GM19035 (cell line): ENCODE data around the gene IMMP2L.
"Not testable (repeated sequence)": the region's sequence is repeated elsewhere in the genome, so short reads cannot be mapped to it uniquely, and the experiment has no call there.

Experiments used
- ATAC-seq: cut with Tn5 transposase; IDR thresholded peaks from one replicate; pipeline ENCODE4 v1.9.1; 2021; ENCODE audit not compliant: unreplicated experiment

The IMMP2L gene

DNA sequence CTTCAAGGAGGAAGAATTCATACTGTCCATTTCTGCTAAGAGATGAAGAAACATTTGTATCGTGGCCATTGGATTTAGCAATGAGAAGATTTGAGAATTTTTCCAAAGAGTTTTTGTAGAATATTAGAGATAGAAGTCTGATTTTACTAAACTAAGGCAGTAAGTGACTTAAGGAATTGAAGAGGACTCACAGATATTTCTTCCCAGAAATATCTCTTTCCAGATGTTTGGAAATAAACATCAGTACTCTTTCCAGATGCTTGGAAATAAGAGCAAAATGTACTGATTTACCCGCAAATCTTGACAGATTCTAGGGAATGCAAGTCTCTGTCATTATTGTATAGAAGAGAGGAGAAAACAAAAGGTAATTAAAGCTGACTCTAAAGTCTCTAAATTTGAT, 91.3 kb downstream of the IMMP2L start:
- ATAC-seq, result no peak

DNA sequence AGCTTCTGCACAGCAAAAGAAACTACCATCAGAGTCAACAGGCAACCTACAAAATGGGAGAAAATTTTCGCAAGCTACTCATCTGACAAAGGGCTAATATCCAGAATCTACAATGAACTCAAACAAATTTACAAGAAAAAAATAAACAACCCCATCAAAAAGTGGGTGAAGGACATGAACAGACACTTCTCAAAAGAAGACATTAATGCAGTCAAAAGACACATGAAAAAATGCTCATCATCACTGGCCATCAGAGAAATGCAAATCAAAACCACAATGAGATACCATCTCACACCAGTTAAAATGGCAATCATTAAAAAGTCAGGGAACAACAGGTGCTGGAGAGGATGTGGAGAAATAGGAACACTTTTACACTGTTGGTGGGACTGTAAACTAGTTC, 92.4 kb downstream of the IMMP2L start:
- ATAC-seq, result not testable (repeated sequence)

DNA sequence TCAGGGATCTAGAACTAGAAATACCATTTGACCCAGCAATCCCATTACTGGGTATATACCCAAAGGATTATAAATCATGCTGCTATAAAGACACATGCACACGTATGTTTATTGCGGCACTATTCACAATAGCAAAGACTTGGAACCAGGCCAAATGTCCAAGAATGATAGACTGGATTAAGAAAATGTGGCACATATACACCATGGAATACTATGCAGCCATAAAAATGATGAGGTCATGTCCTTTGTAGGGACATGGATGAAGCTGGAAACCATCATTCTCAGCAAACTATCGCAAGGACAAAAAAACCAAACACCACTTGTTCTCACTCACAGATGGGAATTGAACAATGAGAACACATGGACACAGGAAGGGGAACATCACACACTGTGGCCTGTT, 96.5 kb downstream of the IMMP2L start:
- not testable (repeated sequence) for ATAC-seq

DNA sequence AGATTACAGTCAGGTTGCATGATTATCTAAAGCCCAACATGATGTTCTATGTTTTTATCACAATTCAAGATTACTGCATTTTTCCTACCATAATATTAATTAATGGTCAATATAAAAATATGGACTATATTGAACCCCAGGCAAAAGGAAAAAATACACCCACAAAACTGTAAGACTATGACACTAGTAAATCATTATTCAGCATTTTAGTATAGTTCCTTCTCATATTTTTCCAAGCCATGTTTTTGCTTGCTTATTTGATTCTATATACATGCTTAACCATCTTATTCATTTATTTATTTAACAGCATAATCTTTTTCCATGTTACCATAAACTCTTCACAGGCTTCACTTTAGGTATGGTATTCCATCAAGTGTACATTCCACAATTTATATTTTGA, 101.6 kb downstream of the IMMP2L start:
- no peak for ATAC-seq

DNA sequence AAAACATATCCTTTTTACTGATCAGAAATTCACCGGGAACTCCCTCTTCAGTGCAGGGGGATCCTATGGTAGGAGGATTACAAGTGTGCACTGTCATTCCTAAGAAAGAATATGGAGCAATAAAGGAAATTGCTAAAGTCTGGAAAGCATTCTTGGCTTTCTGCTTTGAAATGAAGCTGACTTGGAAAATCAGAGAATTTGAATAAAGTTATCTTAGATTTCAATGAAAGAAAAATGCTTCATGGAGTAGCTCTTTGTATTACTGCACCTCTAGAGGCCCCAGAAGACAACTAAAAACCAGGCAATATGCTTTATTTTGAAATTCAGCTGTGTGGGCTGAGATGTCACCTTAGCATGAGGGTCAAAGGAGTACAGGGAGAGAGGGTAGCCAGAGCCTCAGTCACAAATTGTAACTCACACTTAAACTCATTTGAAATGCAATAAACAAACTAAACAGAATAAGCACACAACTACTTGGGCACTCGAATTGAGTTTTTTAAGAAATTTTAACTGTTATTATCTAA, 102.5 kb downstream of the IMMP2L start:
- no peak for ATAC-seq

DNA sequence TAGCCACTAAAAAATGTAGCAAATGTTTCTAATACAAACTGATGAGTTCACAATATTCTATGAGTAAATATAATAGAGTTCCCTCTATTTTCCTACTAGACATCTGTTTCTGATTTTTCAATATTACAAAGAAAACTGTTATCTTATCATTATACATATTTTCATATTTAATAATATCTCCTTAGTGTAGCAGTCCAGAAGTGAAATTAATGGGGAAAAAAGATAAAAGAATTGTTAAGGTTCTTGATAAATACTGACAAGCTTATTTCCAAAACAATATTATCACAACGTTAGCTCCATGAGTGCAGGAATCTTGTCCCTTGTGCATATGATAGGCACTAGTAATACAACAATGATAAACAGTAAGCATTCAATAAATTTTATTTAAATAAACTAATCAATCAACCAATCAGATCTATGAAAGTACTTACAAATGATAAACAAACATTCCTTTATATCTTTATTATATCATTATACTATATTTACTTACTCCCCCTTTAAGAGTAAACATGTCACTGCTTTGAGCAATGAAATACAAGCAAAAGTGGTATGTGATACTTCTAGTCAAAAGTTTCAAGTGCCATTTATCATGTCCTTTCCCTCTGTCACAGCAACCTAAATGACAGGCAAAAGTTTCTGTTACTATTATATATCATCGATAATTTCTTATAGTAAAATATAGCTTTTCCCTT, 103.1 kb downstream of the IMMP2L start:
- no peak for ATAC-seq

DNA sequence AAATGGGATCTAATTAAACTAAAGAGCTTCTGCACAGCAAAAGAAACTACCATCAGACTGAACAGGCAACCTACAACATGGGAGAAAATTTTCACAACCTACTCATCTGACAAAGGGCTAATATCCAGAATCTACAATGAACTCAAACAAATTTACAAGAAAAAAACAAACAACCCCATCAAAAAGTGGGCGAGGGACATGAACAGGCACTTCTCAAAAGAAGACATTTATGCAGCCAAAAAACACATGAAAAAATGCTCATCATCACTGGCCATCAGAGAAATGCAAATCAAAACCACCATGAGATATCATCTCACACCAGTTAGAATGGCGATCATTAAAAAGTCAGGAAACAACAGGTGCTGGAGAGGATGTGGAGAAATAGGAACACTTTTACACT, 111.6 kb downstream of the IMMP2L start:
- ATAC-seq, result not testable (repeated sequence)

DNA sequence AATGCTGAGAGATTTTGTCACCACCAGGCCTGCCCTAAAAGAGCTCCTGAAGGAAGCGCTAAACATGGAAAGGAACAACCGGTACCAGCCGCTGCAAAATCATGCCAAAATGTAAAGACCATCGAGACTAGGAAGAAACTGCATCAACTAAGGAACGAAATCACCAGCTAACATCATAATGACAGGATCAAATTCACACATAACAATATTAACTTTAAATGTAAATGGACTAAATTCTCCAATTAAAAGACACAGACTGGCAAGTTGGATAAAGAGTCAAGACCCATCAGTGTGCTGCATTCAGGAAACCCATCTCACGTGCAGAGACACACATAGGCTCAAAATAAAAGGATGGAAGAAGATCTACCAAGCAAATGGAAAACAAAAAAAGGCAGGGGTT, 114.8 kb downstream of the IMMP2L start:
- ATAC-seq, result not testable (repeated sequence)

DNA sequence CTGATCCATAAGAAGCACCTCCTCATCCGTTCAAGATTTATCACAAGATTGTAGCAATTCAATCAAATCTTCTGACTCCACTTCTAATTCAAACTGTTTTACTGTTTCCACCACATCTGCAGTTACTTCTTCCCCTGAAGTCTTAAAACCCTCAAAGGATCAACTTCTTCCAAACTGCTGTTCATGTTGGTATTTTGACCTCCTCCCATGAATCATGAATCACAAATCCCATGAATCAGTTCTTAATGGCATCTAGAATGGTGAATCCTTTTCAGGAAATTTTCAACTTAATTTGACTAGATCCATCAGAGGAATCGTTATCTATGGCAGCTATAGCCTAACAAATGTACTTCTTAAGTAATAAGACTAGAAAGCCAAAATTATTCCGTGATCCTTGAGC, 122.3 kb downstream of the IMMP2L start:
- ATAC-seq, result no peak

DNA sequence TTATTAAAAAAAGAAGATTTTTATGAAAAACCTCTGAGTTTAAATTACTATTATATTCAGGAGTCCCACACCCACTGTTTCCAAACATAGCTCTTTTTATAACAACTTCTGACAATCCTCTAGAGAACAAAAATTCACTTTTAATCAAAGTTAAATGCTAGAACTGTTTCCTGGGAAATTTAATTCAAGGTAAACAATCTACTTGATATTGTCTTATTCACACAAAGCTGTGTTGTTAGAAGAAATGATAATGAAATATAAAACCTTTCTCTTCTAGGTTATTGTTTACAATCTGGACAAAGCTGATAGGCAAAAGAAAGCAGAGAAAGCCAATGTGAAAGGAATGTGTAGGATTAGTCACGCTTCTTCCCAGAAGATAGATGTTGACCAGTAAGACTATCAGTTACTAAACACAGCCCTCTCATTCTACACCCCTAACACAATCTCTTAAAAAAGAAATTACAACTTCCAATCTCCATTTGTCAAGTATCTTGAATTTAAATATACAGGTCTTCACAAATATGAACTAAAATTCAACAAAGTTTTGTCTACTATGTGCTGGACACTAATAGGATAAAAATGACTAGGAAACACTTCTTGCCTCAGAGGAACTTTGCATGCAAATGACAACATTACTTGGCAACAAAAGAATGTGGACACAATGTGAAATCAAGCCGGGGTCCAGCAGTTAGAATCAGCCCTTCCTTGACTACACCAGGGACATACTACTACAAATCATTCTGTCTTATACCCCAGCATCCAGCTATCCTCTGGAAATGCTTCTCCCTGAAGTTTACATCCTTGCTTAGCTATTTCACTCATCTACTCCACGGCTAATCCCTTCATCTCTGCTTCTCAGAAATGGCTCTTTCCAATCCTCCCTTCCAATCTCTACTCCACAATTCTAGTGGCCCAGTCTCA, 123.7 kb downstream of the IMMP2L start:
- no peak for ATAC-seq

DNA sequence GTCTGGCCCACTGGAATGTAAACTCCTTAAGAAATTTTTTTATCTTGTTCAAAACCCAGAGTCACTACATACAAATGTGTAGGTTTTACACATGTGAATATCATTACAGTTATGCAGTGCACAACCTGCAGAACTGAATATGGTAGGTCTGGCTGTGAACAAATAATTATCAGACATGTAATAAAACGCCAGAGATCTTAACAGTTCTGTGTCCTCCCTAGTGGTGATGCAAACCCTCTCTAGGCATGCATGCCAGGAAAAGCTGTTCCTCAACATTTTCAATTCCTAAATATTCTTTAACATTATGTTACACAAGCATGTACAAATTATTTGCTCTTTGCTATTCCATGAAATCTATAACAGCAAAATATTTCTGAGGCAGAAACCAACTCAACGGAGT, 124.6 kb downstream of the IMMP2L start:
- ATAC-seq, result no peak

DNA sequence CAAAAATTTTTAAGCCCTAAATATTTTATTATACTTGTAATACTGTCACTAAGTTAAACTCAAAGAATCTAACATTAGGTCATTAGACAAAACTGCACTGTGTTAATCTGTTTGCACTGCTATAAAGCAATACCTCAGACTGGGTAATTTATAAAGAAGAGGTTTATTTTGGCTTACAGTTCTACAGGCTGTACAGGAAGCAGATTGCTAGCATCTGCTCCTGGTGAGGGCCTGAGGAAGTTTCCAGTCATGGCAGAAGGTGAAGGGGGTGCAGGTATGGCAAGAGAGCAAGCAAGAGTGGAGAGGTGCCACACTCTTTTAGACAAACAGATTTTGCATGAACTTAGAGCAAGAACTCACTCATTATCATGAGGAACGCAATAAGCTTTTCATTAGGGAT, 125.7 kb downstream of the IMMP2L start:
- ATAC-seq, result no peak

DNA sequence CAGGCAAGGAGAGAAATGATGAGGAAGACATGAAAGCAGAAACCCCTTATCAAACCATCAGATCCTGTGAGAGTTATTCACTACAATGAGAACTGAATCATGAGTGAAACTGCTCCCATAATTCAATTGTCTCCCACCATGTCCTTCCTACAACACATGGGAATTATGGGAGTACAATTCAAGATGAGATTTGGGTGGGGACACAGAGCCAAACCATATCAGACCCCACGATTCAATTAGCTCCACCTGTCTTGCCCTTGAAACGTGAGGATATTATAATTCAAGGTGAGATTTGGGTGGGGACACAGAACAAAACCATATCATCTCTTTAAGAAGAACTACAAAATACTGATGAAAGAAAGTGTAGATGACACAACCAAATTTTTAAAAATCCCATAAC, 128.9 kb downstream of the IMMP2L start:
- ATAC-seq, result no peak

DNA sequence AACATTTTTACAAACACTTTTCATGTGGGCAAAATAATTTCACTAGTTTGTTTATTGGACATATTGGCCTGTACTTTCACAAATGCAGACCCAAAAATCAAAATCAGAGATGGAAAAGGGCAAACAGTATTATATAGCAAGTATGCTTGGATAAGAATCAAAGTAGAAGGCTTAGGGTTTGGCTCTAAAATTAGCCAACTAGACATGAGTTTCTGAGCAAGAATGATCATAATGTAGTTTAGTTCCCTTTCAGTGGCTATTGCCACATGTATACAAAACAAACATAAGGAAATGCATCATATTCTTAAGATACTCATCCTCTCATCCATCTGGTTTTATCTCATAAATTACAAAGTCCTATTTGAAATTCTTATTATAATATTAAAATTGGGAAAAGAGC, 132.5 kb downstream of the IMMP2L start:
- no peak for ATAC-seq

DNA sequence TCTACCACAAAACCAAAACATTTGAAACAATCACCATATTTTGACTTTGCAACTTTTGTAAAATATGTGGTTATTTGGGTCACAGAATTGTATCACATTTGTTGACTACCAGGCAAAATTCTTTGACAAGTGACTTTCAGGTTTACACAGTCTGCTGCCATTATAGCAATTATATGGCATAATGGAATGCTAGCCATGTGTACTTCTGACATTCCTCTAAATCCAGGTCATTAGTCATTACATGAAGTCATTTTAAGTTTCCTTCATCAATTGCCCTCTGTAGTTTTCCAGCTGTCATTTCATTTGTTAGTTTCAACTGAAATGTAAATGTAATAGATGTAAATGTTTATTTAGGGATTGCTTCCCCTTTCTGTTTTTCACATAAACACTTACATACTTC, 137.5 kb downstream of the IMMP2L start:
- ATAC-seq, result no peak

DNA sequence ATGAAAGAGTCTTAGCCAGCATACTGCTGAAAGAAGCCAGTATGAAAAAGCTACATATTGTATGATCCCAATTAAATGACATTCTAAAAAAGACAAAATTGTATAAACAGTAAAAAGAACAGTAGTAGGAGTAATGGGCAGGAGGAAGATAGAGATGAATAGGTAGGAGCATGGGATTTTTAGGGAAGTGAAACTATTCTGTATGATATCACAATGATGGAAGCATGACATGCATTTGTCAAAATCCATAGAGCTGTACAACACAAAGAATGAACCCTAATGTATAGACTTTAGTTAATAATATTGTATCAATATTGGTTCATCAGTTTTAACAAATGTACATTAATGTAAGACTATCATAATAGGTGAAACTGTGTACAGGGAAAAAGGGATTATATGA, 147.9 kb downstream of the IMMP2L start:
- no peak for ATAC-seq

DNA sequence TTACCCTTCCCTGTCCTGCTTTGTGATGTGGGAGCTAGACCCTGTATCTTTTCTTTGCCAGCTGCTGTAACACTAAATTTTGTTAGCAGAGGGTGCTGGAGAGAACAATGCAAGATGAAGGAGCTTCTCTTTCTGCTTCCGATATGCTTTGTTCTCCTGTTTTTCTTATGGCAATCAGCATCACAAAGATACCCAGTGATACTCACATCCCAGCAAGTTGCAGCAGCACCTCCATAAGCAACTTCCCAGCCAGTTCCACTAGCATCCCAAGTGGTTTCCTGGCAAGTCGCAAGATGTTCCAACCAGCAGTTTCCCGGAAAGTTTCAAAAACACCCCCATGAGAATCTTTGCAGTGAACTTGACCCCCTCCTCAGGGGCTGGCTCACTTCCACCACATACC, 148.6 kb downstream of the IMMP2L start:
- no peak for ATAC-seq

DNA sequence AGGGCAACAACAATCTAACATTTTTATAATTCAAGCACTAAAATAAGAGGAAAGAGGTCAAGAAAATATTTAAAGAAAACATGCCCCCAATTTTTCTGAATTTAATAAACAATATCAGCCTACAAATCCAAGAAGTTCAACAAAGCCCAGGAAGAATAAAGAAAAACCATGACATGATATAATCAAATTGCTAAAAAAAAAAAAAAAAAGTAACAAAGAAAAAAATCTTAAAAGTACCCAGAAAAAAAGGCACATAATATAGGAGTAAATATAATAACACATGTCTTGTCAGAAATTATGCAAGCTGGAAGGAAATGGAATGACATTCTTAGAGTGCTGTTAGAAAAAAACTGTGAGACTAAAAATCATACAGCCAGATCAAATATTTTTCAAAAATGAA, 151.4 kb downstream of the IMMP2L start:
- no peak for ATAC-seq

DNA sequence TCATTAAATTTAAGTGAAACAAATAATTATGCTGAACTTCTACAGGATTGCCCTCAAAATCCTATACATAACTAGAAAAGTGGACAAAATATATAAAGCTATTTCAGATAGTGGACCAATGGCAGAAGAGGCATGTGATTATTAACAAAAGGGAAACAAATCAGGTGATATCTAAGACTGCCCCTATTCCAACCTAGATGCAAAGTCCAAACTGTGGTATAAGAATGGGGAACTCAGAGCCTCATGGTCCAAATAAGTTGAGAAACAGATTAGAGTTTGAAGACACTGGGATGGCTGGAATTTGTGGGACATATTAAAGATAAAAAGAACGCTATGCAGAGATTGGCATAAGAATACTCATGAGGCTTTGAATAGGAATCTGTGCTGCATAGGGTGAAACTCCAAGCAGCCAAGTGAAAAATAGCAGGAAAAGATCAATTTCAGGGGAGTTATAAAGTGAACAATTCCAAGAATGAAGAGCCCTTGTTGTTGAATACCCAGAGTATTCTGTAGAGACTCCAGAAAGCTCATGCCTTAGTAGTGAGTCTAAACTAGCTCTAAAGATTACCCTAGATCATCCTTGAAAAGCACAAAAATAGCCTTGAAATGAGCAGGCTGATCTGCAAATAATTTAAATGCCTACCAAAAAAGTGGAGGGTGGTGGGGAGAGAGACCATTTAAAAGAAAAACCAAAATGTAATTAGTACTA, 152.4 kb downstream of the IMMP2L start:
- ATAC-seq, result no peak

DNA sequence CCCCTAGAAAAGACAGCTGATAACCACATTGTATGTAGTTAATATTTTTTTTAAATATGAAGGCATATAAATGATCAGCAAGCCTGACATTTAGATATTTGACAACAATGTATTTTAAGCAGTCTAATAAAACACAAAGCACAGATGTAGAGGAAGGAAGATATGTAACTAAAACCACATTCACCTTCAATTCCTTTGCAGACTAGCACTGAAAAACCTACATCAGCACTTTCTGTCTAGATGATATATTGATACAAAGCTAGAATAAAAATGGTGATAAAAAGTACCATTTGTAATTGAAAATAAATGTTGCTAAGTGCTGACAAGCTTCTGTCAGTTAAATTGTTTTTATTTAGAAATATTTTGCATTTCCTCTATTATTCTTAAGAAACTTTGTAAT, 153.6 kb downstream of the IMMP2L start:
- ATAC-seq, result no peak

DNA sequence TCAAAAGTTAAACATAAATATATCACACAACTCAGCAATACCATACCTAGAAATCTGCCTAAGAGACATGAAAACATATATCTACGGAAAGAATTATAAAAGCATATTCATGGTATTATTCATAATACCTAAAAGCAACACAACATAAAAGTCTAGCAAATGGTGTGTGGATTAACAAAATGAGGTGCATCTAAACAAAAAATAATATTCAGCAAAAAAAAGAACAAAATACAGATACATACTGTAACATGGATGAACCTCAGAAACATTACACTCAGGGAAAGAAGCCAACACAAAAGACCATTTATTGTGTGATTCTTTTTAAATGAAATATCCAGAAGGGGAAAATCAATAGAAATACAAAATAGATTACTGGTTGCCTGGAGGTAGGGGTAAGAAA, 155.0 kb downstream of the IMMP2L start:
- ATAC-seq, result no peak

DNA sequence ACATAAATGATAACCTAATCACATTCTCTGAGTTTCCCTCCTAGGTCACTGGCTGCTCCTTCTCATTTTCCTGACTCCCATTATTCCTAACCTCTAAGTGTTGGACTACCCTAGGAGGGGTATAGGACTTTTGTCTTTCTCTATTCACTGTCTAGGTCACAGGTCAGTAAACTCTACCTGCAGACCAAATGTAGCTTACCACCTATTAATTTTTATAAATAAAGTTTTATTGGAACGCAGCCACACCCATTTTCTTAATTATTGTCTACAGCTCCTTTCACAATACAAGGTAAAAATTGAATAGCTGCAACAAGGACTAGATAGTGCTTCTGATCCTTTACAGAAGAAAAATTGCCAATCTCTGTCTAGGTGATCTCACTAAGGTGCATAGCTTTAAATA, 156.7 kb downstream of the IMMP2L start:
- ATAC-seq, result no peak
